Chondrocyte (in vitro differentiated cells): ENCODE results near the gene TIMM8A. TPM values are rescaled to one million over a fixed set of nuclear protein-coding genes. Genes with fewer than 3 reads are reported as not detected.

Experiments
- DNase-seq: peaks from one replicate; pipeline ENCODE4 v3.0.0; 2021; ENCODE audit warnings: mixed read lengths, low spot score
- H3K27ac Mint-ChIP-seq: one replicate; pipeline ENCODE4 v1.8.0; 2021; ENCODE audit warnings: mild to moderate bottlenecking, moderate library complexity, mixed read lengths; ENCODE audit not compliant: unreplicated experiment
- H3K27me3 Mint-ChIP-seq: 2 replicates; pipeline ENCODE4 v1.8.0; 2021; ENCODE audit warnings: low read depth, mixed read lengths
- H3K36me3 Mint-ChIP-seq: 2 replicates; pipeline ENCODE4 v1.8.0; 2021; ENCODE audit warnings: low read depth, mixed read lengths
- H3K4me1 Mint-ChIP-seq: 2 replicates; pipeline ENCODE4 v1.8.0; 2021; ENCODE audit warnings: low read depth, mild to moderate bottlenecking, mixed read lengths
- H3K4me3 Mint-ChIP-seq: one replicate; pipeline ENCODE4 v1.8.0; 2021; ENCODE audit warnings: mild to moderate bottlenecking, moderate library complexity, mixed read lengths; ENCODE audit not compliant: unreplicated experiment
- H3K9me3 Mint-ChIP-seq: 2 replicates; pipeline ENCODE4 v1.8.0; 2021; ENCODE audit warnings: low read depth, mixed read lengths
- CTCF ChIP-seq: fragments of 200-600 bp; sonication (generic); IDR thresholded peaks from 2 replicates; pipeline ENCODE4 v1.5.0; 2021; ENCODE audit warnings: antibody characterized with exemption, mild to moderate bottlenecking, moderate library complexity
- total RNA-seq: library from RNA; stranded (reverse); gene quantifications from 3 replicates; pipeline ENCODE4 v1.2.1, GENCODE V29; 2021

Gene TIMM8A
- total RNA-seq, 1 donor from 2014 or later, result 9.2 TPM

- H3K36me3 Mint-ChIP-seq, result no peaks in the 10 kb centered on the region
- TF ChIP-seq CTCF, result no peak
- H3K27ac Mint-ChIP-seq, result no peak overlapping the region
- no peaks in the 10 kb centered on the region for H3K27me3 Mint-ChIP-seq
- no peaks in the 10 kb centered on the region for H3K9me3 Mint-ChIP-seq
- H3K4me1 Mint-ChIP-seq, result no peaks in the 10 kb centered on the region
- no peak for DNase-seq
- no peak overlapping the region for H3K4me3 Mint-ChIP-seq
These were observed 36.6 kb upstream of the TIMM8A start for GRCh38 chrX:101385026-101385684.

GRCh38 chrX:101383679-101384205 lies 35.2 kb upstream of the TIMM8A start:
- H3K36me3 Mint-ChIP-seq, result no peaks in the 10 kb centered on the region
- H3K27me3 Mint-ChIP-seq, result no peaks in the 10 kb centered on the region
- DNase-seq, result no peak
- peaks cover 3% of the 10 kb centered on the region for H3K9me3 Mint-ChIP-seq
- no peaks in the 10 kb centered on the region for H3K4me1 Mint-ChIP-seq
- no peak overlapping the region for H3K4me3 Mint-ChIP-seq
- no peak for TF ChIP-seq CTCF
- H3K27ac Mint-ChIP-seq, result no peak overlapping the region

- no peak overlapping the region for H3K4me3 Mint-ChIP-seq
- peaks cover 2% of the 10 kb centered on the region for H3K27me3 Mint-ChIP-seq
- H3K4me1 Mint-ChIP-seq, result no peaks in the 10 kb centered on the region
- no peak for TF ChIP-seq CTCF
- H3K9me3 Mint-ChIP-seq, result peaks cover 13% of the 10 kb centered on the region
- no peak for DNase-seq
- no peak overlapping the region for H3K27ac Mint-ChIP-seq
- H3K36me3 Mint-ChIP-seq, result no peaks in the 10 kb centered on the region
These were observed 29.0 kb upstream of the TIMM8A start for GRCh38 chrX:101377547-101377946.

- peaks cover 5% of the 10 kb centered on the region for H3K9me3 Mint-ChIP-seq
- no peaks in the 10 kb centered on the region for H3K36me3 Mint-ChIP-seq
- H3K4me3 Mint-ChIP-seq, result no peak overlapping the region
- TF ChIP-seq CTCF, result no peak
- peaks cover 2% of the 10 kb centered on the region for H3K27me3 Mint-ChIP-seq
- H3K4me1 Mint-ChIP-seq, result no peaks in the 10 kb centered on the region
- no peak for DNase-seq
- no peak overlapping the region for H3K27ac Mint-ChIP-seq
These were observed 22.5 kb upstream of the TIMM8A start for GRCh38 chrX:101370888-101371504.

- Mint-ChIP-seq H3K36me3 (no peaks in the 10 kb centered on the region), H3K9me3 (no peaks in the 10 kb centered on the region), H3K4me1 (no peaks in the 10 kb centered on the region), H3K27me3 (no peaks in the 10 kb centered on the region), H3K4me3 (no peak overlapping the region), H3K27ac (no peak overlapping the region)
- TF ChIP-seq CTCF, result no peak
- no peak for DNase-seq
These were observed 21.1 kb upstream of the TIMM8A start for GRCh38 chrX:101369687-101370086.
